GM18909 (cell line): ENCODE measurements around the gene KCNQ2.

Experiments used
- ATAC-seq: cut with Tn5 transposase; IDR thresholded peaks from one replicate; pipeline ENCODE4 v1.9.1; 2021; ENCODE audit warnings: mild to moderate bottlenecking; ENCODE audit not compliant: unreplicated experiment, poor library complexity

KCNQ2 gene

GRCh38 chr20:63441136-63442099, 31.0 kb downstream of the KCNQ2 start:
- no peak for ATAC-seq

- ATAC-seq: no peak
Measured at GRCh38 chr20:63440366-63440955, 32.0 kb downstream of the KCNQ2 start.

DNA sequence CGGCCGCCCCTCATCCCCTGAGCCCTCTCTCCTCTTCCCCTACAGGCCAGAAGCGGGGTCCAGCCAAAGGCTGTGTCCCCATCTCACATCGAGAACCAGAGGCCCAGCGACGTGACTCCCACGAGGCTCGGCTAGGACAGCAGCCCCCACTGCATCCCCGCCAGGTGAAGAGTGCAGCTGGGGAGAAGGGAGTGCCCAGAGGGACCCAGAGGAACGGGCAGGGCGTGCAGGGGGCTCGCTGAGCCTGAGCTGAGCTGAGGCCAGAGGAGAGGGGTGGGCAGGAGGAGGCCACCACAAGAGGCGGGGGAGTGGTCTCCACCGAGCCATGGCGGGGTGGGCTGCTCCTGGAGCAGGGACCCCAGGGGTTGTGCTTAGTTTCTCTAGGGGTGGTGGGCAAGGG, 32.6 kb downstream of the KCNQ2 start:
- ATAC-seq: no peak

DNA sequence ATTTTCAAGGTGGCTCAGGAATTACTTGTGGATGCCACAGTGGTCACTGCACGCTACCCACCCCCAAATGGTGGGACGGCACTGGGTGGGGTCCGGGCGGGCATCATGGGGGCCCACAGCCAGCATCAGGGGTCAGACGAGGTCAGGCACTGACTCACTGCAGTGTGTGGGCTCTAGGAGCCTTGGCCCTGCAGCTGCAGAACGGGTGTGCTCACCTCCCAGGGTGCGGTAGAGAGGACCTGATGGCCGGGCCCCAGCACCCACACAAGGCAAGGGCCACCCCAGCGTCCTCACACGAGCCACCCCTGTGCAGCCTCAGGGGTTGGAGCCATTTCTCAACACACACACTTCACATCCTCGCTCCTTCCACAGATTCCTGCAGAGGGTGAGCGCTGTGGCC, 34.3 kb downstream of the KCNQ2 start:
- no peak for ATAC-seq

DNA sequence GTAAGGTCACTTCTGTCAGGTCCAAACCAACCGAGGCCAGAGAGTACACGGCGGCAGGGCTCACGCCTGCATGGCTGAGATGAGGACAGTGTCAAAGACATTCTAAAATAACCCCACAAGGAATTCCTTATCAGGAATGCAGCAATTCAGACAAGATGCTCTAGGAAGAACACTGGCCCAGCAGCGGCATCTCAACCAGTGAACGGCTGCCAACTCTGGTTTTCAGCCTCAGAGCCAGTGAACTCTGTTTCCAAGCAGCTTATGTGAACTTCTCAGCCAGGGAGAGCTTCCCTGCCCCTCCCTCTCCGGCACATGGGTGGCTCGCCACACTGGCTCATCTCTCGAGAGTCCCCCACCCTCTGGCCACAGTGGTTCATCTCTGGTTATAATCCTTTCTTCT, 36.9 kb downstream of the KCNQ2 start:
- no peak for ATAC-seq

DNA sequence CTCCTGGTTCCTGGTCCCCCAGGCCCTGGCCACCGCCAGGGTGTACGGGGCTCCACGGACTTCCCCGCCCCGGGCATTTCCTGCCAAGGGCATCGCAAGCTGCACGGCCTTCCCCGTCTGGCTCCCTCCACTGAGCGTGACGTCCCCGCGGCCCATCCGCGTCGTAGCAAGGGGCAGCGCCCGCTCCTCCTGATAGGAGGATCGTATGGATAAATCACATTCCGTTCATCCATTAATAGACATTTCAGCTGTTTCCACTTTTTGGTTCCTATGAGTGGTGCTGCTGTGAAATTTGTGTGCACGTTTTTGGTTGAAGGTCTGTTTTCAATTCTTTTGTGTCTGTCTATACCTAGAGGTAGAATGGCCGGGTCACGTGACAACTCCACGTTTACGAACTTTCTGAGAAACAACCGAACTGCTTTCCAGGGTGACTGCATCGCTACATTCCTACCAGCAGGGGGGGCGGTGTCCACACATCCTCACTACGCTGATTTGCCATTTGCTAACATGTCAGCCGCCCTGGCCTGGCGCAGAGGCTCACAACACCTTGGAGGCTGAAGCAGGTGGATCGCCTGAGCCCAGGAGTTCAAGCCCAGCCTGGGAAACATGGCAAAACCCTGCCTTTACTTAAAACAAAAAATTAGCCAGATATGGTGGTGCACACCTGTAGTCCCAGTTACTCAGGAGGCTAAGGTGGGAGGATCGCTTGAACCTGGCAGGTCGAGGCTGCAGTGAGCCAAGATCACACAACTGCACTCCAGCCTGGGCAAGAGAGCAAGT, 37.7 kb downstream of the KCNQ2 start:
- no peak for ATAC-seq

- ATAC-seq: no peak
Measured at GRCh38 chr20:63433756-63434531, 38.5 kb downstream of the KCNQ2 start.

DNA sequence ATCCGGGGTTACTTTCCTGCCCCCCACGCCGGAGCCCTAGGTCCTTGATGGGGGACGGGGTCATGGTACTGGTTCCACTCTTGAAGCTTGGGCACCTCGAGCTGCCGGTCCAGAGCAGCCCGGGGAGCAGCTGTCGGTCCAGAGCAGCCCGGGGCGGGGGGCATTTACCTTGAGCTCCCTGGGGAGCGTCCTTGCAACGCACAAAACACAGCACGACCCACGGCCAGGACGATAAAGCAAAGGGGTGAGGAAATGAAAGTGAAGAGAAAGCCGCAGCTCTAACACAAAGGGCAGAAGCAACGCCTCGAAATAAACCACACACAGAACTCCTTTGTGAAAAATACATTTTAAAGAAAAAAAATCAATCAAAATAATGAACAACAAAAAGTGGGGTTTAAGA, 39.1 kb downstream of the KCNQ2 start:
- no peak for ATAC-seq

GRCh38 chr20:63432577-63433325, 39.7 kb downstream of the KCNQ2 start:
- no peak for ATAC-seq

- no peak for ATAC-seq
Measured at GRCh38 chr20:63431944-63432343, 40.5 kb downstream of the KCNQ2 start.

DNA sequence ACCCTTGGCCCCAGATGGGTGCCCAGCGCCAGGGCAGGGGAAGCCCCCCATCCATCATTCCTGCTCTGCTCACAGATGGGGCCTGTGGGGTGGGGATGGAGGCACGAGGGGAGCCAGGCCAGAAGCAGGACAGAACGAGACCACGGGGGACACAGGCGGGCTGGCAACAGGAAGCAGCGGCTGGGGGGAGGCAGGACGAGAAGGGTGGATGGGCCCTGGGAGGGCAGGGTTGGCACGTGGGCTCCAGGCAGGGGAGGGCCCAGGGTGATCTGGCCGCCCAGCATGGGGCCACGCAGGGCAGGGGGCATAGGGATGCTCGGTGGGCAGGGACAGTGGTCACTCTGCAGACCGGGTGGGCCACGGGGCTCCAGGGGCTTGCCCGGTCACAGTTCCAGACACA, 41.6 kb downstream of the KCNQ2 start:
- no peak for ATAC-seq

DNA sequence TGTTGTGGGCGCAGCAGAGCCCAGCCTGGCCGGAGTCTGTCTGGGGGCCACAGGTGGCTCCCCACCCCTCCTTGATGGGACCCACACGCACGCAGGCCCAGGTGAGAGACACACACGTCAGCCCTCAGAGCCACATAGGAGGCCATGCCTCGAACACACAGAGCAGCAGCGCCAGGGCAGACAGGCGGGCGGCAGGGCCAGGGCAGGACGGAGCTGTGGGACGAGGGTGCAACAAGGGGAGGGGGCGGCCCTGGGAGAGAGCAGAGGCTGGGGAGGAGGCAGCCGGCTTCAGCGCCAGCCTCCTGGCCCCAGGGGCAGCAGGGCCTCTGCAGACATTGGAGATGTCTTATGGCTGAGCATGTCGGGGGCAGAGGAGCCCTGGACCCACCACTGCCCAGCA, 42.5 kb downstream of the KCNQ2 start:
- no peak for ATAC-seq

- ATAC-seq: no peak
Measured at GRCh38 chr20:63428906-63429575, 43.4 kb downstream of the KCNQ2 start.

DNA sequence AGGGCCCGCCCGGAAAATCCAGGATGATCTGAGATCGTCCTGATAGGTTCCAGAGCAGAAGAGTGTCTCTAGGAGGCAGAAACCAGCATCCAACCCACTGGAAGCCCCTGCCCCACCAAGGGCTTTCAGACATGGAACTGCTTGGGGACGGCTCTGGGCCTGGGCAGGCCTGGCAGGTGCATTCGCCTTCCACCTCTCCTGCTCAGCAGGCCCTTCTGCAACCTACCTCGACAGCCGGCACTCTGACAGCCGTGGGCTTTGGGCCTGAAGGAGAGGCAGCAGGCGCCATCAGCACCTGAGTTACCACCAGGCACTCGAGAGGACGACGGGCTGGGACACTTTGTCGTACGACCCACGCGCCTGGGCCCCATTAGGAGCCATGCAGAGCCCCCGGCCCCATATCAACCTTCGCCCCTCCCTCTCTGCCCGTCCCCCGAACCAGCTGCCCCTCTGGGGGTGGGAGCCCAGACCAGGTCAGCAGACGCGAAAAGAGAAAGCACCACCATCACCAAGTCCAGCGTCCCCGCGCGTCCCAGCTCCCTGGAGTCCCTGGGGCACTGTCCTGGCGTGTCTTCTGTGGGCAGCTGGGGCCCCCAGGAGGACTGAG, 44.6 kb downstream of the KCNQ2 start:
- no peak for ATAC-seq

GRCh38 chr20:63427206-63427605, 45.2 kb downstream of the KCNQ2 start:
- ATAC-seq: no peak

DNA sequence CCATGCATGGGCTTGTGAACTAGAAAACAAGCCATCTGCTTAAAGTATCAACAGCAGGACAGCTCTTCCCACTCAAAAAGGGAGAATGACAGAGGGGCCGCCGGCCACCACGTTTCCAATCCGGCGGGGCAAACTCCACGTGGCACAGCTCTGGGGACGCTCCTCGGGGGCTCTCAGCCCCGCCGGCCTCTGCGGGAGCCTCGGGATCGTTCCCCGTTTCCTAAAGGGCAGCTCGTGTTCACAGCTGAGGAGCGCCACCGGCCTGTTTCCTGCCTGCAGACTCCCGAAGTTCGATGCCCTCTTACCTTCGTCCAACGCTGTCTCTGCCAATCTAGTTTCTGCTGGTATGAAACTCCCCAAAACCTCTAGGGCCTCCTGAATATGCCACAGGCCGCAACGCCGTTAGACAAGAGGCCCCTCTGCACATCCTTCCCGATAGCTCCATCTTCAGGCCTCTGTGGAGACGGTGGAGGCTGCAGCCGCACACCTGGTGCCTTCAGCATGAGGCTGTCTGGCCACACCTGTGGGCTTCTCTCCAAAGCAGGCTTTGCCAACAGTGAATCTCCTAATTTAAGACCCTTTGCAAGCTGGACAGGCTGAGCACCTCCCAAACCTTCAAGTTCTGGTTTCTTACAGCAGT, 46.5 kb downstream of the KCNQ2 start:
- no peak for ATAC-seq

GRCh38 chr20:63424613-63425012, 47.8 kb downstream of the KCNQ2 start:
- no peak for ATAC-seq

DNA sequence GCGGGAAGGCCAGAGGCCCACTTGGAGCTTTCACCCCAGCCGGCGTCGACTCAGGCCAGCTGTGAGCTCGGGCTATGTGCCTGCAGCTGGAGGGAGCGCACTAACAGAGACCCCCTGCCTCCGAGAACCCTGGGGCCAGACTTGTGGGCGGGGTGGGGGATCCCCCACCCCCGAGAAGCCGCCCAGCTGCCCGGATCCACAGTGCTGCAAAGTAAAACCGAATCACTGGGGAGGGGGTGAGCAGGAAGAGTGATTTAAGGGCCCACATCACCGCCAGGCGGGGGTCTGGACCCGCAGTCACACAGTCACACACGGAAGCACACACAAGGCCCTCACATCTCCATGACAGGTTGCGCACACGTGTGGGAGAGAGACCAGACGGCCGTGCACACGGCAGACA, 48.7 kb downstream of the KCNQ2 start:
- no peak for ATAC-seq
